Measurements from ENCODE around the gene PLXNA2. TPM values are rescaled to one million over a fixed set of nuclear protein-coding genes. Genes with fewer than 3 reads are reported as not detected.

The PLXNA2 gene
- total RNA-seq, 1 donor from 2014 or later = 42.5 TPM

- peak; percentile 72 for DNase-seq
Observed at GRCh38 chr1:208085655-208086515, 158.3 kb downstream of the PLXNA2 start.

DNA sequence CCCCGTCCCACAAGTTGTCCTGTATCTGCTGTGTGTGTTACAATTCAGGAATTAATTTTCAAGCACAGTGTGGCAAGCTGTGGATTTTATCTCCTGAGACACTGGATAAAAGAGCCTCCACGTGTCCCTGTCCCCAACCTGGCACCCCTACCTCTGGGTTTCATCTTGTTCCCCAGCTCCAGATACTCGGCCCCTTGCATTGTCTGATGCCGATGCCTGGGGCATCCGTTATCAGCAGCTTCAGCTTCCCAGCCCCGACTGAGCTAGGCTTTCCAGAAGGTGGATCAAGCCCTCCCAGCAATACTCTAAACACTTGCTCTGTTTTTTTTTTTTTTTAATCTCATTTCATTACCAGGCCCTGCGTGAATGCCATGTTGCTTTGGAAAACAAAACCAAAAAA, 159.4 kb downstream of the PLXNA2 start:
- DNase-seq = no peak

GRCh38 chr1:208084220-208084619, 160.0 kb downstream of the PLXNA2 start:
- DNase-seq = no peak

- DNase-seq = no peak
Observed at GRCh38 chr1:208083715-208084085, 160.5 kb downstream of the PLXNA2 start.

- DNase-seq = no peak
Observed at GRCh38 chr1:208083016-208083714, 161.0 kb downstream of the PLXNA2 start.

DNA sequence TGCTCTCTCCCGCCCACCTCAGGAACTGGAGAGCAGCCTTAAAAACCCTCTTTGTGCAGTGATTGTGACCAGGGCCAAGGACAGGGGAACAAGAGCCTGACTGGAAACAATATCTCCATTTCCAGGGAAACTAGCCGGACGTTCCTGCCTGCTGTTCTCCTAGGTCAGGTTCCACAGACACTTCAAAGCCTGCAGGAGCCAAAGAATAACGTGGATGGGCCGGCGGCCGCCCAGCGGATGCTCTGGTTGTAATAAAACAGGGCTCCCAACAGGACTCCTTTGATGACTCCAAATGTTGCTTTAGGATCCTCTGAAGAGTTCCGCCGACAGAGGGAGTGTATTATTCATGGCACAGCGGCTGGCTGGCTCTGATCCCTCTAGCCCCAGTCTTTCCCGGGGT, 162.2 kb downstream of the PLXNA2 start:
- DNase-seq = peak; percentile 63

DNA sequence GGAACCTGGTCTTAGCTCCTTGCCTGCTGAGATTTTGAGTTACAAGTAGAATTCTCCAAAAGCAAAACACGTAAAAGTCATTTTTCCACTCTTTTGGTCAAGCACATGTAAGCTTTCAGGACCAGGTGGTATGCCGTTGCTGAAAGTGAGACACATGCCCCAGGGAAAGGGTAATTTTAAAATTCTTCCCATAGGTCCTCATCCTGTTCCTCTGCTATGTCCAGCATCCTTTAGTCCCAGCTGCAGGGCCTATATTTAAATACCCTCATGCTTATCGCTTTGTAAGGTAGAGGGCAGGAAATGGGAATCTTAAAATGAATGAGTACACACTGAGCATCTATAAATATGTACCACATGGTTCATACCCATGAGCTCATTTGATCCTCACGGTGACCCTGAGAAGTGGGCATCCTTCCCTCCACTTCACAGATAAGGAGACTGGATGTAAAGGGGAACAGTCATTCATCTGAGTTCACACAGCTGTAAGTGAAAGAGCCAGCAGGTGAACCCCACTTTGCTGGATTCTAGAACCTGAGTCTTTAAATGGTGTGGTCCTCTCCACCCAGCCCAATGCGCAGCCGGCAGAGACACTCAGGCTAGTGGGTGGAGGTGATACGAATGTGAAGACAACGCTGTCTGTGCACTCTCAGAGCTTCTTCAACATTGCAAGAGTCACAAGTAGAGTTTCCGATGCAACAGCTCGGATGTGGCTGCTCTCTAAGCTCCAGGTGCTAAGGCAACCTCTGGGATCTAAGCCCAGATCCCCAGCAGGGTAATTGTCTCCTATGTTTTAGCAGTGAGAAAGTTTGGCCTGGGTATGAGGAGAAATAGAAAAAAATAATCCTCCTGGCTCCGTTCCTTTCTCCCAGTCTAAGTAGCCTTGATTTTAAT, 163.5 kb downstream of the PLXNA2 start:
- DNase-seq = no peak

DNA sequence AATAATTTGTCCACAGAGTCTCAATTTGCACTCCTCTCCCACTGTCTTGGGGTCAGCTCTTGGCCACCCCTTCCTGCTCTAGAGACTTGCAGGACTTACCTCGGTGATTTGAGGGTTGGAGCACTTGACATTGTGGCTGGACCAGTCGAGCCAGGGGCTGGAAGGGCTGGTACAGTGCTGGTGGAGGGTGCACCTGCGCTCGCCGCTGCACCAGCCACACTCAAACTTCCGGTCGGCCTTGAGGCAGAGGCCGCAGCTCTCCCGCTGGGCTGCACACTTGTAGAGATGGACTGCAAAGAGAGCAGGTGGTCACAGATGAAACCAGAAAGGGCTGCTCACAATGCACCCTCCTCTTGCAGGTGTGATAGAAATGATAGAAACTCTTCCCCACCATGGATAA, 165.0 kb downstream of the PLXNA2 start:
- DNase-seq = no peak

DNA sequence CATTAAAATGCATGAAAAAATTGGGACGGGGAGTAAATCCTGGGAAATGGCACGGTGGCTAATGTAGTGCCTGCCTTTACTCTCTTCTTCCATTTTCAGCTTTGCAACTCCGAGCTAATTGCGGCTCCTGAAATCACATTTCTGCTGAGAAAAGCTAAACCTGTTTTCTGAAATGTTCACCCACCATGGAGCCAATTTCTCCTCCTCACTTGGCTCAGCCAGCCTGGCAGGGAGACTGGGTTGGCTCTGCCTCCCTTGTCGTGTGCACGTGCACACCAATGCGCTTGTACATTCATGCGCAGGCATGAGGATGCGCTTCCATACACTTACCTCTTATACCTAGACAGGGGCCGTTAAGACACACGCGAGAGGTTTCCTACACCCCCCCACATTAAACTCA, 165.4 kb downstream of the PLXNA2 start:
- no peak for DNase-seq

DNA sequence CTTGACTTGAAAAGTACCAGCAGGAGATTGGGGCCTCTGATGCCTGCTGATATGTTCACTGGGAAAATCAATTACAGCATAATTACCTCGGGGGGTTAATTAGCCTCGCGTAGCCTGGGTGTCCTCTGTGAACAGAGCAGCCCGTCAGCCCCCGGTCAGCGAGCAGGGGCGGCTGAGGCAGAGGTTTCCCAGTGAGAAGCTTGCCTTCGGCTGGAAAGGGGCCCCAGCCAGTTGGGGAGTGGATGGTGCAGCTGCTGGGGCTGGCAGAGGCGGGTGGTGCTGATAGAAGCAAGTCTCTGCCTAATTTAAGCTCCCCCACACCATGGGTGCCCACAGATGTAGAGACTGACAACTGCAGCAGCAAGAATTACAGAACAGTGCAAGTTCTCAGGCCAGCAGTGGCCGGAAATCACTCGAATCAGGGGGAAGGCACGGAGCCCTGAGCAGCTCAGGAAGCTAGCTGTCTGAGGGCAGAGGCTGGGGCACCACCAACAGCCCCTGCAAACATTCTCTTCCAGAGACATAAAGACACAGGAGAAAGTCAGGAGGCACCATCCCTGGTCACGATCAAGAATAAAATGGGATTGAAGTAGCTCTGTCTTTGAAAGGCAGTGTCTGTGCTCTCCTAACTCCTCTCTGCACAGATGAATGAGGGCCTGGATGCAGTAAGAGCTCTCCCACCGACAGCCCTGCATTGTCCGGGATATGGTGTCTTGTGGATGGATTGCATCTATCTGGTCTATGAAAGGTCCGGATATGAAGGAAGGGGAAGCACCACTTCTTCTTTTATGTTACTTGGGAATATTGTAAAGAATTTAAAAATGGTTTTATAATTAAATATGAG, 166.7 kb downstream of the PLXNA2 start:
- DNase-seq = peak; percentile 92

- DNase-seq = no peak
Observed at GRCh38 chr1:208074353-208074752, 169.8 kb downstream of the PLXNA2 start.

- DNase-seq = no peak
Observed at GRCh38 chr1:208071435-208072031, 172.7 kb downstream of the PLXNA2 start.

GRCh38 chr1:208069908-208070307, 174.3 kb downstream of the PLXNA2 start:
- DNase-seq = no peak

DNA sequence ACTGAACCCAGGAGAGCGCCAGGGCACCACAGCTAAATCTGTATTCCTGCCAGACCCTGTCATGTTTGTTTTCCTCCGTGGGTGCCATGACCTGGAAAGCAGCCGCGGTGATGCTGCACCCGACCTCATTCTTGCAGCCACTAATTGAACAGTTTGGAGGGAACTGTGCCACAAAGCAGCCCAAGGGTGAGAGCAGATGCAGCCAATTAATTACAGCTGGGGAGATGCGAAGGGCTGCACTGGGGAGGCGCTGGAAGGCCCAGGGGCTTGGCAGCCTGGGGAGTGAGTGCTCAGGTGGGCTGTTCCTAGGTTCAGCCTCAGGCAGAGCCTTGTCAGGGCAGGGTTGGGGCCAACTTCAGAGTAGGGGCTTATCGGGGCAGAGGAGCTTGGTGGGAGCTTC, 174.9 kb downstream of the PLXNA2 start:
- no peak for DNase-seq

DNA sequence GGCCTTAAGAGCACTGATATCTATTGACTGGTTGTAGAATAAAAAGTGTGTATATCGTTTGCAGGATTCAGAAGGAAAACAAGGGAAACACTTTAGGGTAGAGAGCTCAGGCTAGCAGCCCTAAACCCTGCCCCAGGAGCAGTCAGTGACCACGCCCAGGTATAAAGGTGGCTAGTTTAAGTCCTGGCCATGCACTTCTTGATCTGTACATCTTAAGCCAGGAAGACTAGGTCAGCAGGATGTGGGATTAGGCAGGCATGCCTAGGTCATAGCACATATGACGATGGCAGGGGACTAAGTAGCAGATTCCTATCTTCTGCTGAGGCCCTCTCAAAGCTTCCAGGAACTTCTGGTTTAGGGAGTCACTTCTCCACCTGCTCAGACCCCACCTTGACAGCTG, 175.3 kb downstream of the PLXNA2 start:
- DNase-seq = no peak

- DNase-seq = no peak
Observed at GRCh38 chr1:208068407-208068806, 175.8 kb downstream of the PLXNA2 start.

GRCh38 chr1:208066583-208066982, 177.6 kb downstream of the PLXNA2 start:
- DNase-seq = no peak

DNA sequence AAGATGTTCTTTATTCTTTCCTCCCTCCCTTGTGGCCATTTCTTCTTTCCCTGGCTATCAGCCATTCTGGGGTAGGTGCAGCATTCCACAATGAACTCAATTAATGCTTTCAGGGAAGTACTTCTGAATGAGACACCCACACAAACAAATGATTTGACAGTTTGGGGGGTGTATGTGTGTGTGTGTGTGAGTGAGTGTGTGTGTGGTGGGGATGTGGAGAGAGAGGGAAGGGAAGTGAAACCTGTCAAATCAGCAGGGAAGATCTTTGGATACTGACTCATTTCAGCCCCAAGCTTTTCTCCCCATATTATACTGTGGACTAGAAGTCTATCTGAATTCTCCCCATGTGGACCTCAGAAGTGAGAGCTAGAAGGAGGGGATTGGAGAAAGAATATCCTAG, 178.3 kb downstream of the PLXNA2 start:
- no peak for DNase-seq

DNA sequence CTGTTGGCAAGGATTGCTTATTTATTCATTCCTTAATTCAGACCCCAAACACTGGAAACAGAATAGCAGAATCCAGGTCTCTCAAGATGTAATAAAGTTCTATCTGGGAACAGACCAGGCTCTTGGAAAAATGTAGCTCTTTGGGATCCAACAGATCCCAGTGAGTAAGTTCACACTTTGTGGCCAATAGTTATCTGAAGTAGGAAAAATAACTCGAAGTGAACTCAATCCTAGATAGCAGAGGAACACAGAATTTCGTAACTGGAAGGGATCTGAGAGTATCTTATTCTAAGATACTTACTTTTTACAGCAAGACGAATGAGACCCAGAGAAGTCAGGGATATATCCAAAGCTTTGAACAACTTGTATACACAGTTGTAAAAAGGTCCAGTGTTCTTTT, 182.6 kb downstream of the PLXNA2 start:
- no peak for DNase-seq

DNA sequence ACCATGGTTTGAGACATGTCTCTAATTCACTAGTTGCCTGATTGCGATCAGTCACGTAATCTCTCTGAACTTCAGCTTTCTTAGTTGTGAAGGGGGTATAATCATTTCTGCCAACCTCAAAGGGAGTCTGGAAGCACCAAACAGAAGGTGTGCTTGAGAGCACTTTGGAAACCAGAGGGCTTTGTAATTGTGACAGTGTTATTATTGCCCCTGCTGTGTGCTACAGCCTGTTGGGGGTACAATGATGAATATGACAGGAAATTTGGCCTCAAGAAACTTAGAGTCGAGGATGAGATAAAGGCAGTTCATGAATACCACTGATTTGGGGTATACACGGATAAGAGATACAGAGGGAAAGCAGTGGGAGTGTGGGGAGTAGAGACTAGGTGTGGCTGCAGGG, 183.1 kb downstream of the PLXNA2 start:
- no peak for DNase-seq

GRCh38 chr1:208060215-208060869, 183.8 kb downstream of the PLXNA2 start:
- no peak for DNase-seq
